Activated CD4-positive, alpha-beta T cell treated with anti-CD3 and anti-CD28 coated beads, Interleukin-2, amount 10 ng/mL, durations not matched to agents 7 days and 5 days (primary cell): ENCODE data around the gene WDR45. TPM values are rescaled to one million over a fixed set of nuclear protein-coding genes. Genes with fewer than 3 reads are reported as not detected.

Experiments
- CTCF ChIA-PET: fragments of 350-600 bp; sonication (Branson Sonifier 250); formaldehyde crosslinking; loops from one replicate; lab custom pipeline; 2021; ENCODE audit warnings: antibody characterized with exemption; lab: Charles Lee
- POLR2A ChIA-PET: fragments of 350-600 bp; sonication (Branson Sonifier 250); formaldehyde crosslinking; loops from one replicate; lab custom pipeline; 2021; ENCODE audit warnings: antibody characterized with exemption; lab: Charles Lee
- DNase-seq: peaks from one replicate; pipeline ENCODE4 v3.0.0-alpha.2; 2020
- H3K27ac Mint-ChIP-seq: one replicate; pipeline ENCODE4 v1.8.0; 2021; ENCODE audit warnings: mild to moderate bottlenecking, moderate library complexity, mixed read lengths
- H3K27me3 Mint-ChIP-seq: one replicate; pipeline ENCODE4 v1.8.0; 2021; ENCODE audit warnings: mixed read lengths
- H3K36me3 Mint-ChIP-seq: one replicate; pipeline ENCODE4 v1.8.0; 2021; ENCODE audit warnings: low read depth, mixed read lengths
- H3K4me1 Mint-ChIP-seq: one replicate; pipeline ENCODE4 v1.8.0; 2021; ENCODE audit warnings: mixed read lengths
- H3K4me3 Mint-ChIP-seq: one replicate; pipeline ENCODE4 v1.8.0; 2021; ENCODE audit warnings: mild to moderate bottlenecking, moderate library complexity, mixed read lengths
- H3K9me3 Mint-ChIP-seq: one replicate; pipeline ENCODE4 v1.8.0; 2021; ENCODE audit warnings: mixed read lengths
- total RNA-seq, 2 experiments: library from RNA; stranded (reverse); gene quantifications; one replicate each; pipeline ENCODE4 v1.2.3, GENCODE V29; 2021

The WDR45 gene
- total RNA-seq, 2 experiments from 2014 or later: 44.0 to 48.6 TPM

- CTCF ChIA-PET: interaction anchor here (1.3 kb wide), 1 partner anchor 10 kb away, joined by 3 read pairs; no protein-coding TSS in a partner anchor
- Mint-ChIP-seq H3K36me3 (no peaks in the 10 kb centered on the region), H3K27ac (no peak overlapping the region), H3K9me3 (no peaks in the 10 kb centered on the region), H3K4me1 (peaks cover 15% of the 10 kb centered on the region), H3K27me3 (no peaks in the 10 kb centered on the region), H3K4me3 (no peak overlapping the region)
- no peak for DNase-seq
- POLR2A ChIA-PET: no interaction called here
Observed at GRCh38 chrX:49103637-49104036, 23.9 kb upstream of the WDR45 start.

GRCh38 chrX:49102190-49102589 is 22.5 kb upstream of the WDR45 start:
- peak overlapping the region; percentile 86 for H3K4me3 Mint-ChIP-seq
- H3K27ac Mint-ChIP-seq: peak overlapping the region; percentile 80
- H3K36me3 Mint-ChIP-seq: no peaks in the 10 kb centered on the region
- DNase-seq: no peak
- H3K9me3 Mint-ChIP-seq: no peaks in the 10 kb centered on the region
- POLR2A ChIA-PET: no interaction called here
- H3K27me3 Mint-ChIP-seq: no peaks in the 10 kb centered on the region
- H3K4me1 Mint-ChIP-seq: peaks cover 15% of the 10 kb centered on the region
- CTCF ChIA-PET: no interaction called here

GRCh38 chrX:49101629-49101984 is 21.9 kb upstream of the WDR45 start:
- Mint-ChIP-seq H3K27ac (peak overlapping the region; percentile 94), H3K36me3 (no peaks in the 10 kb centered on the region), H3K4me3 (peak overlapping the region; percentile 86), H3K27me3 (no peaks in the 10 kb centered on the region), H3K9me3 (no peaks in the 10 kb centered on the region), H3K4me1 (peaks cover 15% of the 10 kb centered on the region)
- ChIA-PET CTCF (no interaction called here), POLR2A (no interaction called here)
- no peak for DNase-seq

DNA sequence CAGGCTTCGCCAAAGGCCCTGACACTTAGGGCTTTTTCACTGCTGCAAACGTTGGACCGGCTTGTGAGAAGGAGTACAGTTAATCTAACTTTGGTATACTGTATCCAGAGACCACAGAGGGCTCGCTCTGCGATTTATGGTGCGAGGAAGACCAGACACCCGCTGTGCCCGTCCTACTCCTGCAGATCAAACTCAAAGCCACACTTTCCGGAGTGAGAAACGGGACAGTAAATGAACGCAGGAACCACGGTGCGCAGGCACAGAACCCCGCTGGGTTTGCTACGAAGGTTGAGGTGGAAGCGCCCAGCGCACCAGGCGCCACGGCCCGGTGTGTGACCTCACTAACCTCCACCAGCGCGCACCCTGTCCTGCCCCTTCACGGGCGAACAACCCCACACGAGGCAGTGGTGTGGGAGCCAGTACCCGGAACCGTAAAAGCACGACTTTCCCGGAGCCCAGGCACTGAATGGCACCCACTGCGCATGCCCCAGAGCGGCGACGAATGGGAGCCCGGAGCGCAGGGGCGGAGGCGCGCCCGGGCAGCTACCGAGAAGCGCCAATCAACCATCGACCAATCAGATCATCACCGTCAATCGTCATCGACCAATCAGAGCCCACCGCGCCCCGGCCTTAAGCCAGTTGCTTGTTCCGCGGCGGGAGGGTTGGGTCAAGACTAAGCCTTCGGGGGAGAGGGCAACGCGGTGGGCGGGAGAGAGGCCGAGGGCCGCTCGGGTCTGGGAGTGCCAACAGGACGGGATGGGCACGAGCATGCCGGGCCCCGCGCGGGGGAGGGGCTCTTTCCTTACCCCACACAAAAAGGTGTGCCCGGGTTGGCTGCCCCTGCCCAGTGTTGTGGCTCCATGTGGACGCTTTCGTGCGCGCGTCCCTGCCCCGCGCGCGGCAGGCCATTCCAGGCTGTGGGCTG is 21.3 kb upstream of the WDR45 start:
- Mint-ChIP-seq H3K36me3 (no peaks in the 10 kb centered on the region), H3K27ac (peak overlapping the region; percentile 94), H3K4me1 (peaks cover 15% of the 10 kb centered on the region), H3K9me3 (no peaks in the 10 kb centered on the region), H3K4me3 (peak overlapping the region; percentile 86), H3K27me3 (no peaks in the 10 kb centered on the region)
- DNase-seq: peak; percentile 91
- CTCF ChIA-PET: interaction anchor here (0.6 kb wide), 1 partner anchor 28 kb away, joined by 3 read pairs; no protein-coding TSS in a partner anchor
- POLR2A ChIA-PET: no interaction called here

GRCh38 chrX:49096419-49096818 is 16.7 kb upstream of the WDR45 start:
- Mint-ChIP-seq H3K36me3 (no peaks in the 10 kb centered on the region), H3K9me3 (no peaks in the 10 kb centered on the region), H3K4me3 (no peak overlapping the region), H3K27ac (no peak overlapping the region), H3K4me1 (peaks cover 7% of the 10 kb centered on the region), H3K27me3 (no peaks in the 10 kb centered on the region)
- DNase-seq: no peak
- ChIA-PET CTCF (interaction anchor here (1.2 kb wide), 1 partner anchor 9 kb away, joined by 3 read pairs; no protein-coding TSS in a partner anchor), POLR2A (no interaction called here)

DNA sequence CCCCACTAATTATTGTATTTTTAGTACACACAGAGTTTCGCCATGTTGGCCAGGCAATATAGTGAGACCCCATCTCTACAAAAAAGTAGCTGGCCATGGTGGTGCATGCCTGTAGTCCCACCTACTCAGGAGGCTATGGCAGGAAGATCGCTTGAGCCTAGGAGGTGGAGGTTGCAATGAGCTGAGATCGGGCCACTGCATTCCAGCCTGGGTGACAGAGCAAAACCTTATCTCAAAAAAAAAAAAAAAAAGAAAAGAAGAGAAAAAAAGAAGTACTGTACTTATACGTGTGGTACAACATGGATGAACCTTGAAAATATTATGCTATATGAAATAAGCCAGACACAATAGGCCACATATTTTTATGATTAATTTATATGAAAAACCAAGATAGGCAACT is 9.9 kb upstream of the WDR45 start:
- POLR2A ChIA-PET: no interaction called here
- H3K4me1 Mint-ChIP-seq: no peaks in the 10 kb centered on the region
- no peak overlapping the region for H3K27ac Mint-ChIP-seq

DNA sequence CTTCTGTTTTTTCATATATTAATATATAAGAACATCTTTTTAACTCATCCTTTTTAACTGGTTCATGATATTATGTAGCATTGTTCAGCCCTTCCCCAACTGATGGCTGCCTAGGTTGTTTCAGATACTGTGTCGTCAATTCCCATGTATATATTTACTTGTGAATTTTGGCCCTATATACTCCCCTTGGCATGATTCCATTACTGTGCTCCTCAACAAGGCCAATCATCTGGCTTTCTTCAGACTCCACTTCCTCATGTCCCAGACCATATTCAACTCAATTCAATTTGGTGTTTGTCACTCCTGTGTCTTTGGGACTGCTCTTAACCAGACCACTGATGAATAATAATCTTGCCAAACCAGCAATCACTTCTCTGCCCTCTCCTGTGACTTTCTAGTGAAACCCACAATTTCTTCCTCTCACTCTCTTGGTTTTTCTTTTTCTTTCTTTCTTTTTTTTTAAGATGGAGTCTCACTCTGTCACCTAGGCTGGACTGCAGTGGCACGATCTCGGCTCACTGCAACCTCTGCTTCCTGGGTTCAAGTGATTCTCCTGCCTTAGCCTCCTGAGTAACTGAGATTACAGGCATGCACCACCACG is 2.7 kb upstream of the WDR45 start:
- H3K27ac Mint-ChIP-seq: peak overlapping the region; percentile 13
- H3K4me1 Mint-ChIP-seq: peaks cover 18% of the 10 kb centered on the region
- ChIA-PET CTCF (no interaction called here), POLR2A (no interaction called here)
- H3K36me3 Mint-ChIP-seq: peaks cover 2% of the 10 kb centered on the region
- DNase-seq: no peak
- no peak overlapping the region for H3K4me3 Mint-ChIP-seq
- H3K27me3 Mint-ChIP-seq: no peaks in the 10 kb centered on the region
- no peaks in the 10 kb centered on the region for H3K9me3 Mint-ChIP-seq

More for the DNA sequence above, 9.9 kb upstream of the WDR45 start:
- CTCF ChIA-PET: interaction anchor here (1.1 kb wide), 1 partner anchor 9 kb away, joined by 3 read pairs; no protein-coding TSS in a partner anchor
- H3K27me3 Mint-ChIP-seq: no peaks in the 10 kb centered on the region
- DNase-seq: no peak
- no peaks in the 10 kb centered on the region for H3K9me3 Mint-ChIP-seq
- no peak overlapping the region for H3K4me3 Mint-ChIP-seq
- H3K36me3 Mint-ChIP-seq: no peaks in the 10 kb centered on the region

DNA sequence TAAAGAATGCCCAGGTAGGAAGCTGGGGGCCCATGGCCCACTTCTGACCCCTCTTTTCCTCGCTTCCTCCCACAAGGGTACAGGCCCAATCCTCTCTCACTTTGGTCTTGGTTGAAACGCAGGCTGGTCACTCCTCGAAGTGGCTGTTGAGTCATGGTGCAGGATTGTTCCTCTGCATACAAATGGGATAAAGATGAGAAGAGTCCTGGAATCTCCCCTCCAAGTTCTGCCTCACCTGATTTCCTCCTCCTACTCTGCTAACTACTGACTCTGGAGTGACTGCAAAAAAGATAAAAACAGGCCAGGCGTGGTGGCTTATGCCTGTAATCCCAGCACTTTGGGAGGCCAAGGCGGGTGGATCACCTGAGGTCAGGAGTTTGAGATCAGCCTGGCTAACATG is 1.7 kb downstream of the WDR45 start:
- Mint-ChIP-seq H3K27me3 (no peaks in the 10 kb centered on the region), H3K9me3 (no peaks in the 10 kb centered on the region), H3K36me3 (peaks cover 15% of the 10 kb centered on the region), H3K27ac (peak overlapping the region; percentile 19), H3K4me1 (peaks cover 27% of the 10 kb centered on the region), H3K4me3 (no peak overlapping the region)
- POLR2A ChIA-PET: no interaction called here
- DNase-seq: no peak
- CTCF ChIA-PET: no interaction called here

- Mint-ChIP-seq H3K4me3 (no peak overlapping the region), H3K27me3 (no peaks in the 10 kb centered on the region), H3K9me3 (no peaks in the 10 kb centered on the region), H3K27ac (no peak overlapping the region), H3K36me3 (peaks cover 19% of the 10 kb centered on the region), H3K4me1 (peaks cover 29% of the 10 kb centered on the region)
- no peak for DNase-seq
- ChIA-PET POLR2A (interaction anchor here (0.6 kb wide), 1 partner anchor 163 kb away, joined by 3 read pairs; no protein-coding TSS in a partner anchor), CTCF (no interaction called here)
Observed at GRCh38 chrX:49075347-49075746, 4.3 kb downstream of the WDR45 start.

DNA sequence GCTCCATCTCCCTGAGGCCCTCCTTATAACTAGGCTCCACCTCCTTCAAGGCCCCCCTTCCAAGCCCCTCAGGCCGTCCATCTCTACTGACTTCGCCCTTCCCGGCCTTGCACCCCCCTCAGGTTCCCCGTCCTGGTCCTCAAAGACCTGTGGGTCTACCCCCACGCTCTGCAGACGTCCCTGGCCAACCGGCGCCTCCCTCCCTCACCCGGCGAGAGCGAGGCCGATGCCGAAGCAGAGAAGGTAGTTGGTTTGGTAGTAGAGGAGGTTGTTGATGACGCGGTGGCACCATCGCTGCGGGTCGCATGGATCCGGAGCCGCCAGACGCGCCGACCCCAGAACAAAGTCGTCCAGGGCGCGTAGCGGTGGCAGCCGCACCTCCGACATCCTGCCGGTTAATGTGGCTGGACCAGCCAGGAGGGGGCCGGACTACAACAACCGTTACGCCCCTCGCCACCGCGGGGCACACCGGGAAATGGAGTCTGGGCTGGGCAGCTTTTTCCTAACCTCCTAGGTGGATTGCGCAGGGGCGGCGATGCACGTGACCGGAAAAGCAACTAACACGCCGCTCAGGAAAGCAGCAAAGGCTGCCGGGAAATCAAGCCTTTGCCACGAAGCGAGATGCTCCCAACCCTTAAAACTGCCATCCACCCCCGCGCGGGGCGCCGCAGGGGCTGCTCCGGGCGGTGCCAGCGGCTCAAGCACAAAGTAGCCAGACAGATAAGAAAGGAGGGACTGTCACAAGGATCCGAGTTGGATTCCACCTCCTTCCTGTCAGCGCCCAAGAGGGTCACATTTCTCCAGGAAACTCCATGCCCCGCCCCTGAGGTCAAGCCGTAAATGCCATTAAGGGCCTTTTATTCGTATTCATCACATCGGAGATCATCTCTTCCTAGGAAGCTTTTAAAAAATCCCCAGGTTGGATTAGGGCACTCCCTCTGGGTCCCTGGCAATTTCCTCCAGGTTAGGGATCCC is 5.8 kb downstream of the WDR45 start, which contains the start of gene PRAF2:
TSS of gene PRAF2 (minus strand) at position 402 of the 975 bp plus-strand sequence. CDS start at position 387, 15 bp downstream.
- CTCF ChIA-PET: no interaction called here

DNA sequence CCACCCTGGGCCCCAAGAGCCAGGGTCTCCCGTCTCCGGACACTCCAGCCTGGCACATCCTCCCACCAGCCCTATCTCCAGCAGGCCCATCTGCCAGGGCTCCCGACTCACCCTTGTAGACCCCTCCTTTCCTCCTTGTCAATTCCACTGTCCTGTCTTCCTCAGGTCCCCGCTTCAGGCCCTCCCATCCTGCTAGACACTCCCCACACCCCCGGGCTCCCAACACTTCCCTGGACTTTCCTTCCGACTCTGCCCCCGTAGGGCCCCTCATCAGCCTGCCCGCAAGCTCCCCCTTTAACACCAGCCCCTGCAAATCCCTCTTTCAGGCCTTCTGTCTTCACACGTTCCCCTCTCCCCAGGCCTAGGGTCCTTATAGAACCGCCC is 7.0 kb downstream of the WDR45 start:
- Mint-ChIP-seq H3K27ac (peak overlapping the region; percentile 88), H3K4me3 (peak overlapping the region; percentile 80), H3K36me3 (peaks cover 17% of the 10 kb centered on the region), H3K27me3 (no peaks in the 10 kb centered on the region), H3K9me3 (no peaks in the 10 kb centered on the region), H3K4me1 (peaks cover 20% of the 10 kb centered on the region)
- CTCF ChIA-PET: interaction anchor here (1.0 kb wide), 1 partner anchor 15 kb away, joined by 3 read pairs; no protein-coding TSS in a partner anchor
- no peak for DNase-seq
- POLR2A ChIA-PET: no interaction called here

More for the DNA sequence above, 5.8 kb downstream of the WDR45 start, which contains the start of gene PRAF2:
- no peaks in the 10 kb centered on the region for H3K27me3 Mint-ChIP-seq
- peak within 1 kb of the TSS; percentile 80 for H3K4me3 Mint-ChIP-seq
- no peaks in the 10 kb centered on the region for H3K9me3 Mint-ChIP-seq
- H3K27ac Mint-ChIP-seq: peak within 1 kb of the TSS; percentile 88
- H3K4me1 Mint-ChIP-seq: peaks cover 24% of the 10 kb centered on the region
- DNase-seq: peak; percentile 92
- H3K36me3 Mint-ChIP-seq: peaks cover 17% of the 10 kb centered on the region
- POLR2A ChIA-PET: no interaction called here
